ENCODE measurements around the gene TNIP1.

The TNIP1 gene

DNA sequence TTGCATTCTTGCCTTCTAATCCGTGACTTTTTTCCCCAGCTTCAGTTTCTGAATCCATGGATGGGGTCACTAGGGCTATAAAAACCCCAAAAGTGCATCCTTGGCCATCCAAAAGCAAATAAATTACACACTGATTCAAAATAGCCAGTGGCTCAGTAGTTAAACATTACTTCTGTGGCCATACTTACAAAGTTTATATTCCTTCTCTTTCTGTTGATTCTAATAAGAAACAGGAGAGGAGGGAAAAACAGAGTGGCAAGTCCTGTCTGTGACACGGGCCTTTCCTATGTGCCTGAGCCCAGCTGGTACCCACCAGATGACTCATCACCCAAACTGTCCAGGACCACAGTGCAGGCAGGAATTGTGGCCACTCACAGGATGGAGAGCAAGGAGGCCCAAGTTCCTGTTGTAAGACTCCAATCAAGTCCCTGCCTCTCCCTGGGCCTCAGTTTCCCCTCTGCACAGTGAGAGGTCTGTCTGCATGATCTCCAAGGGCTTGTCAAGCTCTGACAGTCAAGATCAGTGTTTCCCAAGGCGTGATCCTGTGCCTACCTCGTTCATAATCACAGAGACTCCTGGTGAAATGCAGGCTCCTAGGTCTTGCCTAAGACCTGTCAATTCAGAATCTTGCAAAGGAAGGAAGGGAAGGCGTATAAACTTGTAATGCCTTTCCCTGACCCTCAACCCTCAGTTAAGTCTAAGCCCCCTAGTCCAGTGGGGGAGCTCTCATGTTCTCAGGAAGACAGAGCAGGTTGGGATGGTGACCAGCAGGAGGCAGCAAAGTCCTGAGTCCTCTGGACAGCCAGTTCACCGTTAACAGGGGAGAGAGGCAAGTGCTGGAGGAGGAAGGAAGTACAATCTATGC, 29.5 kb downstream of the TNIP1 start:
- Histone ChIP-seq H3K4me3 (no peak overlapping the region), H3K9ac (no peak overlapping the region), H3K9me3 (no peaks in the 10 kb centered on the region), H3K4me2 (peak overlapping the region; percentile 75; the same call in 1 of the 2 replicates), H3K36me3 (peaks cover 89% of the 10 kb centered on the region), H3K27ac (no peak overlapping the region), H4K20me1 (peaks cover 60% of the 10 kb centered on the region; the same call in 1 of the 2 replicates), H3K4me1 (peaks cover 25% of the 10 kb centered on the region), H3K27me3 (no peaks in the 10 kb centered on the region)
- TF ChIP-seq Cebpa-rat (IDR thresholded peaks at IDR 0.05), result no peak

DNA sequence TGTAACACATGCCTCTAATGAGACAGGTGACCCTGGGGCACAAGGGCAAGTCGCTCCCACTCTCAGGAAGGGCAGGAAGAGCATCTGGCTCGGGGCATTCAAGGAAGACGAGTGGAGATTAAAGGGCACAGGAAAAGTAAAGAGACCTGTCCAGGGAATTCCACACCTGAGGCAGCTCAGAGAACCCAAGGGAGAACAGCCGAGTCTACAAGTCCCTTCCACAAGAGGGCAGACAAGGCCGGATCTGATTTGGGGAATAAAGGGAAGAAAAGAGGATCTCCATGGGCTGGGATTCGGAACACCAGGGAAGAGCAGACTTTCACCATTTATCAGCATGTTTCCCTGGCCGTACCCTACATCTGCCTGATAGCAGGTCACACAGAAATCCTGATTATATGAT, 32.3 kb downstream of the TNIP1 start:
- peaks cover 88% of the 10 kb centered on the region for H3K36me3 ChIP-seq

DNA sequence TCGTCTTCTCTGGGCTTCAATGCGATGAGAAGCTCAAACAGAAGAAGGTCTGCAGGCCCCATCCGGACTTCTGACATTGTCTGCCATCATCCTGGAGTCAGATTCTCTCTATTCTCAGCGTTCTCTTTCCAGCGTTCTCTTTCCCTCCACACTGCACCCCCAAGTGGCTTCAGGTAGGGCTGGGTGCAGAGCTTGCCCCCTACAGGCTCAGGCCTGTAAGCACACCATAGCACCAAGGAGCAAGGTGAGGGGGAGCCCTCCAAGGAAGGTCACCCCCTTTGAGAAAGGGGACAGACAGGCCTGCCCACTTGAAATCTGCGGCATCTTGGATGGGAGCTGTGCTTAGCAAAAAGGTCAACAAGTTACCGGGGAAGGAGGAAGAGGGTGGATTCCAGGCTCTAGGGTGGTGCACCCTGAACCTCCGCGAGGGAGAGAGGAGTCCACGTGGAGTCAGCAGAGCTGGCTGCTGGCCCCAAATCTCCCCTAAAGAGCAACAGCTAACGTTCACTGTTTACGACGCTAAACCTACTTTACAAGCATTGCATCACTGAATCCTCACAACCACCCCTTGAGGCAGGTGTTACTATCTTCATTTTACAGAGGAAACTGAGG, 32.9 kb downstream of the TNIP1 start:
- peaks cover 90% of the 10 kb centered on the region for H3K36me3 ChIP-seq
- no peak overlapping the region for H3K4me3 ChIP-seq
- peaks cover 30% of the 10 kb centered on the region; the same call in 1 of the 2 replicates for H4K20me1 ChIP-seq
- no peaks in the 10 kb centered on the region for H3K27me3 ChIP-seq
- H3K4me1 ChIP-seq, result peaks cover 13% of the 10 kb centered on the region
- H3K27ac ChIP-seq, result no peak overlapping the region
- H3K9ac ChIP-seq, result no peak overlapping the region
- TF ChIP-seq Cebpa-rat (IDR thresholded peaks at IDR 0.05), result no peak
- H3K9me3 ChIP-seq, result no peaks in the 10 kb centered on the region
- H3K4me2 ChIP-seq, result no peak overlapping the region

More for the DNA sequence above, 32.3 kb downstream of the TNIP1 start:
- Histone ChIP-seq H3K27me3 (no peaks in the 10 kb centered on the region), H3K9ac (no peak overlapping the region), H3K27ac (no peak overlapping the region), H3K4me3 (no peak overlapping the region), H3K9me3 (no peaks in the 10 kb centered on the region), H3K4me1 (peaks cover 19% of the 10 kb centered on the region), H4K20me1 (peaks cover 36% of the 10 kb centered on the region; the same call in 1 of the 2 replicates), H3K4me2 (no peak overlapping the region)
- TF ChIP-seq Cebpa-rat (IDR thresholded peaks at IDR 0.05), result no peak

DNA sequence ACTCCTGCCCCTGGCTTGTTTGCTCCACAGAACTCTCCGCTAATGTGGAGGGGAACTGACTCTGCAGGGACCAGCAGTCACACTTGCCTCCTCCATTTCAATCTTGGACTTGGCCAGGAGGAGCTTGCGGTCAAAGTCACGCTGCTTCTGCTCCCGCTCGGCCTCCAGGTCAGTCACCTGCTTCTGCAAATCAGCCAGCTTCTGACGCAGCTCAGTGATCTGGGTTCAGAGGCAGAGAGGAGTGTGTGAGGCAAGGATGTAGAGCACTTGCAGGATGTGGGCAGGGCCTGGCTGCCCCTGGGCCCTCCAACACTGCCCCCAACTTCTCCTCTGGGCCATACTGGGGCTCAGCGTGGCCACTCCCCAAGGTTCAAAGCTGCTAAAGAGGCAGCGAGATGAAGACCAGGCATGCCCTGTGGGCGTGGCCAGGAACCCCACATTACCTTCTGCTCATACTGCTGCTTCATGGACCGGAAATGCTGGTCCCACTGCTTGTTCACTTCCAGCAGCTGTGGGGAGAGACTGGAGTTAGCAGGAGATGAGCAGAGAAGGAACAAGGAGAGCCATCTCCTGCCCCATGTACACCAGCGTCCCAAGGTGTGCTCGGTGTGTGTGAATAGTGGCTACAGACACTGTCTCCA, 38.3 kb downstream of the TNIP1 start:
- H3K36me3 ChIP-seq, result peaks cover 98% of the 10 kb centered on the region
- H3K4me1 ChIP-seq, result no peaks in the 10 kb centered on the region
- H3K9me3 ChIP-seq, result no peaks in the 10 kb centered on the region
- H3K27me3 ChIP-seq, result no peaks in the 10 kb centered on the region
- peaks cover 13% of the 10 kb centered on the region for H4K20me1 ChIP-seq
- H3K9ac ChIP-seq, result no peak overlapping the region
- no peak overlapping the region for H3K27ac ChIP-seq
- no peak overlapping the region for H3K4me3 ChIP-seq
- TF ChIP-seq Cebpa-rat (IDR thresholded peaks at IDR 0.05), result no peak
- H3K4me2 ChIP-seq, result no peak overlapping the region

DNA sequence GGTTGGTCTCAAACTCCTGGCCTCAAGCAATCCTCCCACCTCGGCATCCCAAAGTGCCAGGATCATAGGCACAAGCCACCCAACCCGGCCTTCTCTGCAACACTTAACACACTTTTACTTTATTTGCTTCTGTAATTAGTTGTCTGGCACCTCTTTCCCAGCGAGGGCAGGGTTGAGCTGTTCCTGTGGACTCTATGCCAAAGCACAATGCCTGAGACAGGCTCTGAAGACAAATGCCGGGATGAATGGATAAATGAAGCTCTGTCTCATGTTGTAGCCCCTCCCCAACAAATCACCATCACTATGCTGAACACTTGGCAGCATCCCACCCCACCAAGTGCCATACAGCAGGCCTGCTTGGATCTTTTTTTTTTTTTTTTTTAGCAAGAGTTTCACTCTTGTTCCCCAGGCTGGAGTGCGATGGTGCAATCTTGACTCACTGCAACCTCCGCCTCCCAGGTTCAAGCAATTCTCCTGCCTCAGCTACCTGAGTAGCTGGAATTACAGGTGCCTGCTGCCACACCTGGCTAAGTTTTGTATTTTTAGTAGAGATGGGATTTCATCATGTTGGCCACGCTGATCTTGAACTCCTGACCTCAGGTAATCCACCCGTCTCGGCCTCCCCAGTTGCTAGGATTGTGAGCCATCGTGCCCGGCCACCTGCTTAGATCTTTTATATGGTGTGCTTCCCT, 39.1 kb downstream of the TNIP1 start:
- peaks cover 6% of the 10 kb centered on the region; the same call in 1 of the 2 replicates for H4K20me1 ChIP-seq
- no peak overlapping the region for H3K4me3 ChIP-seq
- no peaks in the 10 kb centered on the region for H3K4me1 ChIP-seq
- H3K27me3 ChIP-seq, result no peaks in the 10 kb centered on the region
- H3K4me2 ChIP-seq, result no peak overlapping the region
- H3K9me3 ChIP-seq, result no peaks in the 10 kb centered on the region
- TF ChIP-seq Cebpa-rat (IDR thresholded peaks at IDR 0.05), result no peak
- H3K27ac ChIP-seq, result no peak overlapping the region
- H3K9ac ChIP-seq, result no peak overlapping the region
- peaks cover 98% of the 10 kb centered on the region for H3K36me3 ChIP-seq

DNA sequence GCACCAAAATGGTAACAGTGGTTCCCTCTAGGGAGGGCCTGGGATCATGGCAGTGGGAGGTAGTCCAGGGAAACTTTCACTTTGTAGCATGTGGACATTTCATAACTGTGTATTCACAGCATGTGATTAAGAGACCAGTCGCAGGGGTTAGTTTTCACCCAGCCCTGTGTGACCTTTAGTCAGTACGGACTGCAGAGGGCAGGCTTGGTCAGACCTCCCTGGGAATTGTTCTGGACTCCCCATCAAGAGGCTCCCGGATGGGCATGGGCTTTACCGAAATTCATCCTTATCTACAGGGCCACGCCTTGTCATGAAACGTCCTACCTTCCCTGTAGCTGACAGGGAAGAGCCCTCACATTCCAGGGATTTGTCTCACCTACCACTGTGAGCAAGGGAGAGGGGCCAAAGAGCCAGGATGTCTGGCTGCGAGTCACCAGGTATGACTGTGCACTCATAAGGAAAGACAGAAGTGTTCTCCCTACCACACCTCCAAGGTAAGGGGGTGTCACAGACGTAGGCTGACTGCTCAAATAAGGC, 40.6 kb downstream of the TNIP1 start:
- Histone ChIP-seq H3K9me3 (no peaks in the 10 kb centered on the region), H3K27ac (no peak overlapping the region), H3K9ac (no peak overlapping the region), H3K27me3 (no peaks in the 10 kb centered on the region), H3K4me1 (no peaks in the 10 kb centered on the region), H3K36me3 (peaks cover 100% of the 10 kb centered on the region), H4K20me1 (peaks cover 6% of the 10 kb centered on the region; the same call in 1 of the 2 replicates), H3K4me2 (no peak overlapping the region), H3K4me3 (no peak overlapping the region)
- no peak for TF ChIP-seq Cebpa-rat (IDR thresholded peaks at IDR 0.05)

DNA sequence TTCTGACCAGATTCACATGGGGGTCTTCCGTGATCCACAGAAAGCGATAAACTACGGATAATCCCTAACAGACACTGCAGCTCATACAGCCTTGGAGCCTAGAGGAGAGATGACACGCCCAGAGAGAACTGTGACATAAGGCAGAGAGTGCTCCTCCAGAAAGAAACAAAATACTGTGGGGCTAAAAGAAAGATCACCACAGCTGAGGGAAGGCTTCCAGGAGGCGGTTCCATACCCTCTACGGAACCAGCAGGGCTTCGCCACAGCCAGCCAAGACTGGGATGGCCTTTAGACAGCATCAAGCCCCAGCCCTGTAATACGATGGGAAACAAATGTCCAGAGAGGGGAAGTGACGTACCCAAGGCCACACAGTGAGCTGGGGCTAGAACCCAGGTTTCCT, 41.2 kb downstream of the TNIP1 start:
- Histone ChIP-seq H3K4me2 (no peak overlapping the region), H3K27ac (no peak overlapping the region), H3K9ac (no peak overlapping the region), H3K4me3 (no peak overlapping the region), H3K27me3 (no peaks in the 10 kb centered on the region), H3K4me1 (no peaks in the 10 kb centered on the region), H3K36me3 (peaks cover 100% of the 10 kb centered on the region), H4K20me1 (peaks cover 6% of the 10 kb centered on the region; the same call in 1 of the 2 replicates), H3K9me3 (no peaks in the 10 kb centered on the region)
- TF ChIP-seq Cebpa-rat (IDR thresholded peaks at IDR 0.05), result no peak

DNA sequence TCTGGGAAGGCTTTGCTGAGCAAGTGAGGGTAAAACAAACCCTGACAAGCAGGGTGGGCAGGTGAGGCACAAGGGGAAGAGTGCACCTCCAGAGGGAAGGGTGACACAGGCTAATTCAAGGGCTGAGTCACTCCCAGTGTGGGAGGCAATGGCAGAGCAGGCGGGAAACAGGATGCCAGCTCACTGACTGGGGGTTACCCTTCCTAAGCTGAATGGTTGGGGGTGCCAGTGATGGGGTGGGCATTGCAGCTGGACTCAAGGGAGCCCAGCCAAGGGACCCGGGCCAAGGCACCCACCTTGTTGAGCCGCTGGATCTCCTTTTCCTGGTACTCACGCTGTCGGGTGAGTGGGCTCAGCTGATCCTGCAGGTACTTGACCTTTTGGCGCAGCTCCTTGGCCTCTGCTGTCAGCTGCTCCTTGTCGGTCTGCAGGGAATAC, 42.0 kb downstream of the TNIP1 start:
- no peak overlapping the region for H3K27ac ChIP-seq
- H3K4me2 ChIP-seq, result no peak overlapping the region
- H3K4me1 ChIP-seq, result no peaks in the 10 kb centered on the region
- H3K9ac ChIP-seq, result no peak overlapping the region
- H3K4me3 ChIP-seq, result no peak overlapping the region
- peaks cover 100% of the 10 kb centered on the region for H3K36me3 ChIP-seq
- H3K27me3 ChIP-seq, result no peaks in the 10 kb centered on the region
- no peaks in the 10 kb centered on the region for H3K9me3 ChIP-seq
- TF ChIP-seq Cebpa-rat (IDR thresholded peaks at IDR 0.05), result no peak
- peaks cover 6% of the 10 kb centered on the region; the same call in 1 of the 2 replicates for H4K20me1 ChIP-seq

DNA sequence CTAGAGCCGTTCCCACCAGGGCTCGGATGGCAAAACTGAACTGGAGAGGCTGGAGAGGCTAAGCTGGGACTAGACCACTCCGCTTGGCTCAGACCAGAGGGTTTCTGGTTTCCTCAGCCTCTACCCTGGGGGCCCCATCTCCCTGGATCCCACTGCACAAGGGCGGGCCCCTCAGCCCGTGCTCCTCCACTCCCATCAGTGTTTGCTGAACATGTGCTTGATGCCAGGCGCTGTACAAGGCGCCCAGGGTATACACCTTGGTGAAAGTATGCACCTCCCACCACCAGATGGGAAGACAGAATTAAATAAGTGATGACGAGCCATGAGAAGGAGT, 42.5 kb downstream of the TNIP1 start:
- Histone ChIP-seq H3K36me3 (peaks cover 100% of the 10 kb centered on the region), H3K9ac (no peak overlapping the region), H3K27ac (no peak overlapping the region), H3K4me1 (no peaks in the 10 kb centered on the region), H3K27me3 (no peaks in the 10 kb centered on the region), H3K9me3 (no peaks in the 10 kb centered on the region), H3K4me3 (no peak overlapping the region), H4K20me1 (peaks cover 6% of the 10 kb centered on the region; the same call in 1 of the 2 replicates), H3K4me2 (no peak overlapping the region)
- TF ChIP-seq Cebpa-rat (IDR thresholded peaks at IDR 0.05), result no peak
